DOHH2 (cell line): ENCODE measurements around the gene USP34.

ENCODE experiments used
- CTCF ChIP-seq: fragments of 200-600 bp; sonication (generic); IDR thresholded peaks from one replicate; pipeline ENCODE4 v1.5.1; 2014; ENCODE audit warnings: antibody characterized with exemption, mild to moderate bottlenecking, low read depth, low read length; ENCODE audit not compliant: poor library complexity, severe bottlenecking
- EZH2phosphoT487 ChIP-seq: fragments of 200-600 bp; sonication (generic); IDR thresholded peaks from 2 replicates; pipeline ENCODE4 v1.6.1; 2017; ENCODE audit warnings: borderline replicate concordance, mild to moderate bottlenecking, antibody characterized with exemption, low read length, moderate library complexity, mixed read lengths

GRCh38 chr2:61432990-61433389, 37.9 kb downstream of the USP34 start:
- TF ChIP-seq CTCF (no peak), EZH2phosphoT487 (no peak)
